NCI-H1417 (cell line): ENCODE data around the gene CHGA.
A peak's percentile ranks its signal among the peaks of the same experiment; 100 is the strongest.

Experiments
- DNase-seq, 3 experiments: peaks; one replicate each; lab custom pipeline; 2025; lab: John Stamatoyannopoulos, UW

The CHGA gene

GRCh38 chr14:92960706-92961566, 38.0 kb downstream of the CHGA start:
- no peak for DNase-seq

- DNase-seq: no peak
Measured at GRCh38 chr14:92961567-92961855, 38.6 kb downstream of the CHGA start.

DNA sequence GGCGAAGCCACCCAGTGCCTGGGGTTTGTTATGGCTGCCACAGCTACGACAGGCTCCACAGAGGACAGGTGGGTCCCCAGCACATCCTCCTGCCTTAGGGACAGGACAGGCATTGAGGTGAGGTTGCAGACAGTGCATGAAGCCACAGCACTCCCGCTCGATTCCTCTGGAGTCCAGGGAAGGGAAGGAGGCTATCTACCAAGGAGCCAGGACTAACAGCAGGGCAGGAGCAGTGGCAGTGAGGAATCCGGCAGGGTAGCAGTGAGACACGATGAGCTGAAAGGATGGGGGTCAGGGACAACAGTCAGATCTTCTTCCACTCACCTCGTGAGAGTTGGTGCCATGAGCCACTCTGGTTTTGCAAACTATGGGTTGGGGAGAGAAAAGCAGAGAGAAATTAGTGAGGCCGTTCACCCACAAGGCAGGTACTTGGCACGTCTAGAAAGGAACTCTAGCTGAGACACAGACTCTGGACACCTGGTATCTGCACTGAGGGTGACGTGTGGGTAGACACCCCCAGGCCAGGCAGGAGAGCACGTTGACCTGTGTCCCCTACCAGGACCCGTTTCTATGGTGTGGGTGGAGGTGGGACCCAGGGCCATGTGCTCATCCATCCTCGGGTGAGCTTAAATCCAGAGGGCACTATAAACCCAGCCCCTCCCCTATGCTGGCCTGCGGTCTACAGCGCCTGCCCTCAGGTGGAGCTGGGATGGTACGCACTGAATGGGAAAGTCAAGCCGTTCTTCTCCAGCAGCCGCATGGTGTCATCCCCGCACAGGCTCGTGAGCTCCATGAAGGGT, 39.3 kb downstream of the CHGA start:
- DNase-seq: no peak

DNA sequence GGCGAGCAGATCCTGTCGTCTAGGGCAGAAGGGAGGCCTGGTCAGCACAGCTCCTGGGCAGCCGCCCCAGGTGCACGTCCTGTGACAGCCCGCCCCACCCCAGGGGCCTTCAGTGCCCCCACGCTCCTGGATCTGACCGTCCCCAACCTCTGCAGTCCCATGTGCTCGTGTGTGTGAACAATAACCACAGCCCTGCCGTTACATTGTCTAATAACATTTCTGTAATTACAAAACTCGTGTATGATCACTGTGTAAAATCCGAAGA, 39.8 kb downstream of the CHGA start:
- DNase-seq: no peak

DNA sequence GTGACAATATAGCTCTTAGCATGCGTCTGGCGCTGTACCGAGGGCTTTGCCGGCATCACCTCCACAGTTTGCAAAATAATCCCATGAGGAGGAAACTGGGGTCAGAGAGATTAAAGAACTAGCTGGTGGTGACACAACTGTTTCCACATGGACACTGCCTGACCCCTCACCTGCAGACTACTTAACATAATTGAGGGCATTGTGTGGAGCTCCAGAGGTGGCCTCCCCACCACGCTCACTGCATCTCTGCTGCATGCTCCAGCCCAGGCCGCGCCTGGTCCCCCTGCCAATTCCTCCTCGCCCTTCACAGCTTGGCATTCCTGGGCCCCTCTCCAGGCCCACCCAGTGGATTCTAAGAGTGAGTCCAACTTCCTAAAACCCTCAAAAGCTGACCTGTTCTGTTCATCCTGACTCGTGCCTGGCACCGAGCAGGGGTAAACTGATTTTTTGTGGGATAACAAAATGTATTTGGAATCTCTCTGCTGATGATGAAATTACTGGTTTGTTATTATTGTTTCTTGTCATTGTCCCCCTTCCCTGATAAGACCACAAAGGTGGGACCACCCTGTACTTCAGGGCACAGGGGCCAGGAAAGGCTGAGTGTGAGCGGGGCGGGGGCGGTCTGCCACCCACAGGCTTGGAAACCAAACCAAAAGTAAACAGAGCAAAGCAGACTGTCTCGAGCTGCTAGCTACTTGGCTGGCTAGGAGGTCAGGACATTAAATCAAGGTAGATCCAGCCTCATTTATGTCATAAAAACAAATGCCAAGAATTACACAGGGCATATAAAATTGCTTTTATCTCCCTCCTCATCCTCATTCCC, 40.6 kb downstream of the CHGA start:
- DNase-seq: peak in 2 of 3 experiments; percentile 17 to 49

GRCh38 chr14:92964124-92965109, 41.5 kb downstream of the CHGA start:
- DNase-seq: no peak

DNA sequence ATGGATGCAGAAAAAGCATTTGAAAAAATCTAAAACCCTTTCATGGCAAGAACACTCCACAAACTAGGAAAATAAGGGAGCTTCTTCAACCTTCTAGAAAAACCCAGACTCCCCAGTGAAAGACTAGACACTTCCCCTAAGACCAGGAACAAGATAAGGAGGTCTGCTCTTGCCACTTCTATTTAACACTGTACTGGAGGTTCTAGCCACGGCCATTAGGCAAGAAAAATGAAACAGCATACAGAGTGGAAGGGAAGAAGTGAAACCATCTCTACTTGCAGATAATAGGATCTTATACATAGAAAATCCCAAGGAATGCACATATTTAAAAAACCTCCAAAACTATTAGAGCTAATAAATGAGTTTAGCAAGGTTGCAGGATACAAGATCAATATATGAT, 42.3 kb downstream of the CHGA start:
- no peak for DNase-seq

- no peak for DNase-seq
Measured at GRCh38 chr14:92967346-92967926, 44.5 kb downstream of the CHGA start.

GRCh38 chr14:92968291-92969020, 45.5 kb downstream of the CHGA start:
- no peak for DNase-seq

GRCh38 chr14:92969430-92969829, 46.5 kb downstream of the CHGA start:
- DNase-seq: peak in 2 of 3 experiments; percentile 18 to 41

DNA sequence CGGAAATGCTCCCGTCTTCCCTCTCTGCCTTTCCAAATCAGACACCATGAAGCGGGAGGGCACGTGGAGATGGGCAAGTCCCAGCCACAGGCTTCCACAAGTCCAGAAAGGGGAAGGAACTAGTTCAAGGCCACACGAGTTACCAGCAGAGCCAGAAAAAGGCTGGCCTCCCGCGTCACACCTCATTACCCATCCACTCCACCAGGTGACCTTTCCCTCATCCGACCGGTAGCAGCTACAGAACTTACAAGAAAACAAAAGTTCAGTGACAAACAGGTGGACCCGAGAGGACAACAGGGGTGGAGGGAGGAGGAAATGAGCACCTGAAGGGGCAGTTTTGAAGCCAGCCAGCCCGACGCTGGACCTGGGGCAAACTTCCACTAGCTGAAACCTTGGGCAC, 46.9 kb downstream of the CHGA start:
- DNase-seq: peak in 1 of 3 experiments; percentile 45

DNA sequence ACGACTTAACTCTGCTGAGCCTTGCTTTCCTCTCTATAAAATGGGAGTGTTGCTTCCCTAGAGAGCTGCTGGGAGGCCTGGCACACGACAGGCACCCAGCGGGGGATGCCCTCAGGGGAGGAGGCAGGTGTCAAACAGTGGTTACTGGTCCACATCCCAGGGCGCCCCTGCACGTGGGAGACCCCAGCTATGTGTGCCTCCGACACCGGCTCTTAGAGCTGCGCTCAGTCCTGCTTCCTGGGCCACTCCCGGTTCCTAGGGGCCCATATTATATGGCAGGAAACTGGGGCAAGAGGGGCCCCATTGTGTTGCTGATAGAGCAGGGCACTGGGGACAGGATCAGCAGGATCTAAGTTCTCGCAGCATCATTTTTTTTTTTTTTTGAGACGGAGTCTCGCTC, 47.3 kb downstream of the CHGA start:
- DNase-seq: peak in 2 of 3 experiments; percentile 31 to 45

GRCh38 chr14:92971601-92972180, 48.7 kb downstream of the CHGA start:
- DNase-seq: no peak

GRCh38 chr14:92973261-92973797, 50.4 kb downstream of the CHGA start:
- peak; percentile 13 to 50 (median 15) for DNase-seq

GRCh38 chr14:92973798-92974372, 50.9 kb downstream of the CHGA start:
- no peak for DNase-seq

- no peak for DNase-seq
Measured at GRCh38 chr14:92974541-92975345, 51.8 kb downstream of the CHGA start.

DNA sequence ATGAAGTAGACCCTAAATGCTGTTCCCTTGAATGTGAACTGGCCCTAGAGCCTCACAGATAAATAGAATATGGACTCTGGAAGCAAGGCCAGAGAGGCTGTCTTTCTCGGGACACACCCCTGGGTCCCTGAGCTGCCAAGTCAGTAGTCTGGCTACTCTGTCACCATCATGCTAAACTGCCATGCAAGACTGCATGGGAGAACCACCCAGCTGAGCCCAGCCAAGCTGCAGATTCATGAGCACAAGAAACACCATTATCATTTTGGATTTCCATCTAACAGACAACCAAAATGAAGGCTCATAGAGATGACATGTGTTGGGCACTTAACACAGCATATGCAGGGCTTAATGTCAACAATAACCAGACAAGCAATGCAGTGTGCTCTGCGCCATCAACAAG, 53.3 kb downstream of the CHGA start:
- no peak for DNase-seq

- no peak for DNase-seq
Measured at GRCh38 chr14:92978229-92979021, 55.5 kb downstream of the CHGA start.
